Central memory CD8-positive, alpha-beta T cell (primary cell): ENCODE measurements around the gene CHST11.

ENCODE experiments used
- ATAC-seq: fragments of 150-1000 bp; cut with Tn5 transposase; replicated peaks from 2 replicates; pipeline ENCODE4 v1.10.0; 2022; ENCODE audit warnings: mild to moderate bottlenecking, moderate FRiP score, moderate number of reproducible peaks; ENCODE audit not compliant: poor library complexity, severe bottlenecking; ENCODE audit errors: extremely low read depth
- DNase-seq, 2 donors: peaks; one replicate each; pipeline ENCODE4 v3.0.0; 2021; ENCODE audit warnings: low spot score in 2 of 2
- H3K27ac Mint-ChIP-seq: one replicate; pipeline ENCODE4 v1.8.0; 2022; ENCODE audit warnings: low read depth, mild to moderate bottlenecking, moderate library complexity, mixed read lengths
- H3K27me3 Mint-ChIP-seq: one replicate; pipeline ENCODE4 v1.8.0; 2022; ENCODE audit warnings: mixed read lengths
- H3K36me3 Mint-ChIP-seq: one replicate; pipeline ENCODE4 v1.8.0; 2022; ENCODE audit warnings: mild to moderate bottlenecking, moderate library complexity, mixed read lengths; ENCODE audit not compliant: insufficient read depth
- H3K4me1 Mint-ChIP-seq: one replicate; pipeline ENCODE4 v1.8.0; 2022; ENCODE audit warnings: mixed read lengths
- H3K4me3 Mint-ChIP-seq: one replicate; pipeline ENCODE4 v1.8.0; 2022; ENCODE audit warnings: mild to moderate bottlenecking, moderate library complexity, mixed read lengths
- H3K9me3 Mint-ChIP-seq: one replicate; pipeline ENCODE4 v1.8.0; 2022; ENCODE audit warnings: mixed read lengths

Gene CHST11

GRCh38 chr12:104719700-104720338, 263.1 kb downstream of the CHST11 start:
- H3K4me3 Mint-ChIP-seq, result peak overlapping the region; percentile 78
- no peak for DNase-seq
- H3K27ac Mint-ChIP-seq, result peak overlapping the region; percentile 99
- H3K36me3 Mint-ChIP-seq, result peaks cover 19% of the 10 kb centered on the region
- peak; percentile 13 for ATAC-seq
- no peaks in the 10 kb centered on the region for H3K9me3 Mint-ChIP-seq
- H3K4me1 Mint-ChIP-seq, result peaks cover 76% of the 10 kb centered on the region
- H3K27me3 Mint-ChIP-seq, result no peaks in the 10 kb centered on the region

DNA sequence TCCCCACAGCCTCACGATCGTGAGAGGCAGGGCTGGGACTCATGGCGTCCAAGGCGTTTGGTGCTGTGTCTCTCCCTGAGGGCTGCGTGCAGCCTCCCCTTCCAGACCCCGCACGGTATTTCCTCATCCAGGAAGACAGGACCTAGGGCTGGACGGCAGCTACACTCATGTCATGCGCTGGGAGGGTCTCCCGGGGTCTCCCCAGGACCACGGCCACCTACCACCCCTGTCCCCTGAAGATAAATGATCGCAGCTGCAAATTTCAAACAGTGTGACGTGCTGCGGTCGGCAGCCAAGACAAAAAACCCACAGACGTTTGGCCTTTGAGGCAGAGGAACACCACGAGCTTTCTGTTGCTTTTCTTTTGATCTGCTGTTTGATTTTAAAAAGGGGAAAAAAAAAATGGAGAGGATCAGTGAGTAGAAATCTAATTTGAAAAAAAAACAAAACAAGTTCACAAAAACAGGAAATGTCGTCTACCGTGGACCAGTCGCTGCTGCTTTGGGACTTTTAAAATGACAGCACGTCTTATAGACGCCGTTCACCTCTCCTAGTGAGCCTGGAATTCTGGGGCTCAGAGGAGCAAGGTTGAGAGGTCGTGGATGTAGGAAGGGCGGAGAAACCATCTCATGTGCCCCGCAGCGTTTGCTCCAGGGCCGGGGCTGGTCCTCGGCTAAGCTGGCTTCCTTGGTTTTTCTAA, 263.7 kb downstream of the CHST11 start:
- no peaks in the 10 kb centered on the region for H3K9me3 Mint-ChIP-seq
- peak; percentile 50 to 63 for DNase-seq
- H3K4me1 Mint-ChIP-seq, result peaks cover 80% of the 10 kb centered on the region
- H3K4me3 Mint-ChIP-seq, result peak overlapping the region; percentile 78
- peak; percentile 84 for ATAC-seq
- no peaks in the 10 kb centered on the region for H3K27me3 Mint-ChIP-seq
- peaks cover 18% of the 10 kb centered on the region for H3K36me3 Mint-ChIP-seq
- peak overlapping the region; percentile 99 for H3K27ac Mint-ChIP-seq

GRCh38 chr12:104721039-104721405, 264.3 kb downstream of the CHST11 start:
- H3K36me3 Mint-ChIP-seq, result peaks cover 21% of the 10 kb centered on the region
- ATAC-seq, result peak; percentile 22

DNA sequence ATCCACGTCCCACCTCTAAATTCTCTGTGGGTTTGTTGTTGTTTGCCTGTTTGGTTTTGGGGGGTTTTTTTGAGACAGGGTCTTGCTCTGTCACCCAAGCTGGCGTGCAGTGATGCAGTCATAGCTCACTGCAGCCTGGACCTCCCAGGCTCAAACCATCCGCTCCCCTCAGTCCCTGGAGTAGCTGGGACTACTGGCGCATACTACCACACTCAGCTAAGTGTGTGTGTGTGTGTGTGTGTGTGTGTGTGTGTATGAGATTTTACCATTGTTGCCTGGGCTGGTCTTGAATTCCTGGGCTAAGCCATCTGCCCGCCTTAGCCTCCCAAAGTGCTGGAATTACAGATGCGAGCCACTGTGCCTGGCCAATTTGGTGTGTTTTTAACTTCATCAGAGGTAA, 265.2 kb downstream of the CHST11 start:
- ATAC-seq (no peak), DNase-seq (no peak)
- Mint-ChIP-seq H3K9me3 (no peaks in the 10 kb centered on the region), H3K36me3 (peaks cover 23% of the 10 kb centered on the region), H3K27ac (peak overlapping the region; percentile 99), H3K4me1 (peaks cover 87% of the 10 kb centered on the region), H3K27me3 (no peaks in the 10 kb centered on the region), H3K4me3 (peak overlapping the region; percentile 78)

More at GRCh38 chr12:104721039-104721405, 264.3 kb downstream of the CHST11 start:
- DNase-seq, result no peak
- H3K4me1 Mint-ChIP-seq, result peaks cover 82% of the 10 kb centered on the region
- no peaks in the 10 kb centered on the region for H3K9me3 Mint-ChIP-seq
- peak overlapping the region; percentile 78 for H3K4me3 Mint-ChIP-seq
- H3K27me3 Mint-ChIP-seq, result no peaks in the 10 kb centered on the region
- H3K27ac Mint-ChIP-seq, result peak overlapping the region; percentile 99

DNA sequence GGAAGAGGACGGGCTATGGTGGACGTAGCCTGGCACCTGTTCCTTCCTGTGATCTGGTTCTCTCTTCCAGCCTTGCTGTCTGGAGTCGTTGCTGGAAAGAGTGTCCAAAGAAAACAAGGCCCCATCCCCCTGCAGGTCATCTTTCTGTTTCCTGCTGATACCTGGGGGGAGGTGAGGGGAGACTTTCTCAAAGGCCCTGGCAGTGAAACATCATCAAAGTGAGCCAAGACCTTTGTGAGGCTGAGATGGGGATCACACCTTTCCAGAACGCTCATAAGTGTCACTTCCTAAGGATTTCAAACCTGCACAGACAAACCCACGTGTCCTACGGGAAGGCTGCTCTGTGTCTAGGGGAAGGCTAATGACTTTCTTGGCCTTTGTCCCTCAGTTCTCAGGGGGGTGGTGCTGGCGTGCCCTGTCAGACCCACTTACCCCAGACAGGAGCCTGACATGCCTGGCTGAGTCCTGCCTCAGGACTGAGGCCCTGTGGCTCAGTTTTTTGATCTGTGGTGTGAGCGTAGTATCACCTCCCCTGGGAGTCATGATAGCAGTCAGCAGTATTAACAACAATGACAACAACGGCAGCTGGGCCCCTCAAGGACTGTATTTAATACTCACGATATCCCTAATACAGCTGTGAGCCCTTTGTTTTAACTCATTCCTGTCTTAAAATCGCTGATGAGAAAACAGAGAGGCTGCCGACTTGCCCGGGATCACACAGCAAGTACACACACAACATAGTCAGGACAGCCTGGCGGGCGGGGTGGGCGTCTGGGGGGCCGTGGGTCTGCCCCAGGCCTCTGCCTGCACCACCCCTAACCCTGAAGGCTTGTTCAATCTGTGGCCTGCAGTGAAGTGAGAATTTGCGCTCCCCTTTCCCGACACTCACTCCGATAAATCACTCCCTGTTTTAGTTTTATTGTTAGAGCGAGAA, 266.1 kb downstream of the CHST11 start:
- no peak for DNase-seq
- Mint-ChIP-seq H3K27ac (peak overlapping the region; percentile 74), H3K36me3 (peaks cover 19% of the 10 kb centered on the region), H3K4me3 (no peak overlapping the region), H3K9me3 (no peaks in the 10 kb centered on the region), H3K4me1 (peaks cover 90% of the 10 kb centered on the region), H3K27me3 (no peaks in the 10 kb centered on the region)
- ATAC-seq, result no peak

DNA sequence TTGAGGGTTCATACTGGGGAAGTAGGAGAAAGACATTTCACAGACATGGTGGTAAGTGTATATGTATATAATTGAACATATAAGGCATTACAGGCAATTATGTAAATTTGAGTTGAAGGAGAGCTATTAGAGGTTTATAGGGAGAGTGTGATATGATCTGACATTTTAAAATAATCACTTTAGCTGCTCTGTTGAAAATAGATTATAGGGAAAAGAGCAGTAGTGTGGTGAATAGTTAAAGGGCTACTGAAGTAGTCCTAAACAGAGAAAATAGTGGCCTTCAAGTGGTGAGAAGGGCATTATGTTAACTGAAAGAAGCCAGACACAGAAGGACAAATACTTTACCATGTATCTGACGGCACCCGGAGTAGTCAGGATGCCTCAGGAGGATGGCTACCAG, 267.1 kb downstream of the CHST11 start:
- H3K27ac Mint-ChIP-seq, result peak overlapping the region; percentile 69

GRCh38 chr12:104724992-104725585, 268.3 kb downstream of the CHST11 start:
- no peak overlapping the region for H3K4me3 Mint-ChIP-seq
- H3K27me3 Mint-ChIP-seq, result no peaks in the 10 kb centered on the region
- H3K9me3 Mint-ChIP-seq, result no peaks in the 10 kb centered on the region
- H3K4me1 Mint-ChIP-seq, result peaks cover 87% of the 10 kb centered on the region
- no peak for DNase-seq
- H3K36me3 Mint-ChIP-seq, result peaks cover 30% of the 10 kb centered on the region
- H3K27ac Mint-ChIP-seq, result no peak overlapping the region
- ATAC-seq, result no peak

More for the DNA sequence above, 267.1 kb downstream of the CHST11 start:
- Mint-ChIP-seq H3K4me3 (no peak overlapping the region), H3K36me3 (peaks cover 21% of the 10 kb centered on the region), H3K4me1 (peaks cover 87% of the 10 kb centered on the region), H3K9me3 (no peaks in the 10 kb centered on the region), H3K27me3 (no peaks in the 10 kb centered on the region)
- DNase-seq (no peak), ATAC-seq (no peak)

DNA sequence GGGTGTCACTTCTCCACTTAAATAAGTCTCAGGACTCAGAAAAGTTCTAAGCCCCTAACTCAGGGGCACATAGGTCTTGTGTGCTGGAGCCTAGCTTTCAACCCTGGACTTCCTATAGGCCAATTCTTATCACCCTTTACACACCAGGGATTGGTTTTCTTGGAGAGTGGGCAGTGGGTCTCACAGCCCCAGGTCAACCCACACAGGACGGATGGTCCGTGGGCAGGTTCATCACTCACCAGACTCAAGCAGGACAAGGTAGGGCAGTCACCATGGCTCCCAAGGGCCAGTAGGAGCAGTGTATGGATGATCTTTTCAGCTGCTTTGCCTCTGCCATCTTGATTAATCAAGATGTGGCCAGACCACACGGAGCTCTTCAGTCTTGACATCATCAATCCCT, 268.9 kb downstream of the CHST11 start:
- no peak for ATAC-seq
- peaks cover 87% of the 10 kb centered on the region for H3K4me1 Mint-ChIP-seq
- peaks cover 26% of the 10 kb centered on the region for H3K36me3 Mint-ChIP-seq
- H3K9me3 Mint-ChIP-seq, result no peaks in the 10 kb centered on the region
- peak overlapping the region; percentile 23 for H3K4me3 Mint-ChIP-seq
- no peaks in the 10 kb centered on the region for H3K27me3 Mint-ChIP-seq
- no peak overlapping the region for H3K27ac Mint-ChIP-seq
- no peak for DNase-seq

- peaks cover 79% of the 10 kb centered on the region for H3K4me1 Mint-ChIP-seq
These were observed 271.1 kb downstream of the CHST11 start for GRCh38 chr12:104727726-104728465.

GRCh38 chr12:104729091-104729490, 272.3 kb downstream of the CHST11 start:
- Mint-ChIP-seq H3K27me3 (no peaks in the 10 kb centered on the region), H3K36me3 (peaks cover 28% of the 10 kb centered on the region), H3K27ac (peak overlapping the region; percentile 2), H3K4me3 (no peak overlapping the region), H3K4me1 (peaks cover 78% of the 10 kb centered on the region), H3K9me3 (no peaks in the 10 kb centered on the region)
- ATAC-seq (no peak), DNase-seq (no peak)

More at GRCh38 chr12:104727726-104728465, 271.1 kb downstream of the CHST11 start:
- Mint-ChIP-seq H3K4me3 (no peak overlapping the region), H3K9me3 (no peaks in the 10 kb centered on the region), H3K36me3 (peaks cover 27% of the 10 kb centered on the region), H3K27me3 (no peaks in the 10 kb centered on the region), H3K27ac (no peak overlapping the region)
- DNase-seq, result no peak
- ATAC-seq, result no peak

GRCh38 chr12:104729610-104730446, 273.1 kb downstream of the CHST11 start:
- ATAC-seq, result no peak
- DNase-seq, result no peak
- H3K9me3 Mint-ChIP-seq, result no peaks in the 10 kb centered on the region
- H3K4me1 Mint-ChIP-seq, result peaks cover 76% of the 10 kb centered on the region
- H3K4me3 Mint-ChIP-seq, result no peak overlapping the region
- H3K27me3 Mint-ChIP-seq, result no peaks in the 10 kb centered on the region
- peak overlapping the region; percentile 2 for H3K27ac Mint-ChIP-seq
- H3K36me3 Mint-ChIP-seq, result peaks cover 32% of the 10 kb centered on the region
